Measurements from ENCODE around the gene ATF4. TPM values are rescaled to one million over a fixed set of nuclear protein-coding genes. Genes with fewer than 3 reads are reported as not detected.

The ATF4 gene
- total RNA-seq, 1 donor from 2014 or later, result 327 TPM

DNA sequence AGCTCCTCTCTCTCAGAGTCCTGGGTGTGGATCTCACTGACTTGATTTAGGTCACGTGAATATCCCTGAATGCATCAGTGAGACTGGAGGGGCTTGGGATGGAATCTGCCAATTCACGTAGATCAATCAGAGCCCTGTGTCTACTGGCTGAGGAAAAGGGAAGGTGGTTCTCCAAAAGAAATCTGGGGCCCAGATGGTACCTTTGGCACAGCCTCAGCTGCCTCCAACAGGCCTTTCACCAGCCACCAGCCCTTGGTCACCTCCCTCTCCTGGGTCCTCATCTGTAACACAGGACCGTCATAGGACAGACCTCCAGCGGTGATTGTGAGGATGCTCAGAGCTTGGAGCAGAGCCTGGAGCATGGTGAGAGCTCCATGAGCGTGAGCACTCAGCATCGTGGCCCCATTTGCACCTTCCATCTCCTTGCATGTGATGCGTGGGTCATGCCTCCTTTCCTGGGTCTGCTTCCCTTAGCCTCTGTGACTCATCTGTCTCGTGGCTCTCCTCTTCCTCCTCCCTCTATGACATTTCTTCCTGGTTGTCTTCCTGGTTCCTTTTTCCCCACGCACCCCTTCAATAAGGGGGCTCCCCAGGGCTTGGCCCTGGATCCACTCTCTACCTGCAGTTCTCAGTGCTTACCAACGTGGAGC, 25.8 kb upstream of the ATF4 start:
- Histone ChIP-seq H3K27me3 (no peaks in the 10 kb centered on the region), H3K4me3 (no peak overlapping the region), H3K36me3 (no peaks in the 10 kb centered on the region), H3K9me3 (no peaks in the 10 kb centered on the region), H3K4me1 (peaks cover 21% of the 10 kb centered on the region), H3K27ac (peak overlapping the region; percentile 21)
- intact Hi-C loops (cut with DNase I), result loop anchor here (5.0 kb wide), 1 partner anchor 38 kb away; the partner anchor contains the start of gene RPS19BP1
- peak; percentile 61 for DNase-seq
- TF ChIP-seq, protein P1, sequence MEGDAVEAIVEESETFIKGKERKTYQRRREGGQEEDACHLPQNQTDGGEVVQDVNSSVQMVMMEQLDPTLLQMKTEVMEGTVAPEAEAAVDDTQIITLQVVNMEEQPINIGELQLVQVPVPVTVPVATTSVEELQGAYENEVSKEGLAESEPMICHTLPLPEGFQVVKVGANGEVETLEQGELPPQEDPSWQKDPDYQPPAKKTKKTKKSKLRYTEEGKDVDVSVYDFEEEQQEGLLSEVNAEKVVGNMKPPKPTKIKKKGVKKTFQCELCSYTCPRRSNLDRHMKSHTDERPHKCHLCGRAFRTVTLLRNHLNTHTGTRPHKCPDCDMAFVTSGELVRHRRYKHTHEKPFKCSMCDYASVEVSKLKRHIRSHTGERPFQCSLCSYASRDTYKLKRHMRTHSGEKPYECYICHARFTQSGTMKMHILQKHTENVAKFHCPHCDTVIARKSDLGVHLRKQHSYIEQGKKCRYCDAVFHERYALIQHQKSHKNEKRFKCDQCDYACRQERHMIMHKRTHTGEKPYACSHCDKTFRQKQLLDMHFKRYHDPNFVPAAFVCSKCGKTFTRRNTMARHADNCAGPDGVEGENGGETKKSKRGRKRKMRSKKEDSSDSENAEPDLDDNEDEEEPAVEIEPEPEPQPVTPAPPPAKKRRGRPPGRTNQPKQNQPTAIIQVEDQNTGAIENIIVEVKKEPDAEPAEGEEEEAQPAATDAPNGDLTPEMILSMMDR (IDR thresholded peaks at IDR 0.05), result no peak
- peak; percentile 51 for ATAC-seq

DNA sequence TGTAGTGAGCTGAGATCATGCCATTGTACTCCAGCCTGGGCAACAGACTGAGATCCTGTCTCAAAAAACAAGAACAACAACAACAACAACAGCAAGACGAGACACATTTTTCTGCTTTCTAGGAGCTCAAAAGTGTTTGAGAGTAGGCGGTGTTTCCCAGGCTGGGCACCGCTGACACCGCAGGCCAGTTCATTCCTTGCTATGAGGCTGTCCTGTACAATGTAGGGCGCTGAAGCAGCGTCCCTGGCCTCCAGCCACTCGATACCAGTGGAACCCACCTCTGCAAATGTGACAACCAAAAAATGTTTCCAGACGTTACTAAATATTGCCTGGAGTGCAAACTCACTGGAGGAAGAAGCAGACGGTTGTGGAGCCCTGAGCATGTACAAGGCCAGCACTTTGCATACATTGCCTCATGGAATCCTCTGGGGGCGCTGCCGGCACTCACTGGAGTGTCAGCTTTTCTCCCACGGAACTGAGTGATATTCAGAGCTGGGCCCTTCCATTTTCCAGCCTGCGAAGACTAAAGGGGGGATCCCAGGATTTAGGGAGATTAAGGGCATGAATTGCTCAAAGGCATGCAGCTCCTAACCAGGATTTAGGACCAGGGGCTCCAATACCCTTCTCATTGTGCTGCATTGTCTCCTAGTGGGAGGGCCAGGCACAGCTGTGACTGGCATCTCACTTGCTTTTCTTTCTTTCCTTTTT, 24.1 kb upstream of the ATF4 start:
- Histone ChIP-seq H3K27ac (no peak overlapping the region), H3K4me3 (no peak overlapping the region), H3K27me3 (no peaks in the 10 kb centered on the region), H3K4me1 (peaks cover 25% of the 10 kb centered on the region), H3K36me3 (no peaks in the 10 kb centered on the region), H3K9me3 (no peaks in the 10 kb centered on the region)
- ATAC-seq (peak; percentile 89), DNase-seq (peak; percentile 85)
- TF ChIP-seq, protein P1 (IDR thresholded peaks at IDR 0.05), result peak; percentile 76
- intact Hi-C loops (cut with DNase I), result loop anchor here (5.0 kb wide), 1 partner anchor 36 kb away; the partner anchor contains the start of gene RPS19BP1

DNA sequence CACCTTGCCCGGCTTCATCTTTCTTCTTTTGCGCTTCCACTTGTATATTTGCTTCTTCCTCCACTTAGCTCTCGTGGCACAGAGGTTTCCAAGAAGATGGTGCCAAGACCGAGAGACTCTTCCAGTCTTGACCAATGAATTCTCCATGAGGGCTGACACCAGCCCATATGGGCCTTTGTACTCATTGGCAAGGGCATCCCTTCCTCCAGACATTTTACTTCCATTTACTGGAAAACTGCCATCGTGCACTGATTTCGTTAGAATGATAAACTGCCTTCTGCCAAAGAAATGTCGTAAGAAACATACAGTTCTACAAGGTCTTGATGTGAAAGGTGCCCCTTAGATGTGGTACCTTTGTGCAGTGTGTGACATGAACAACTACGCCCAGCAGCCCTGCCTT, 22.9 kb upstream of the ATF4 start:
- TF ChIP-seq, protein P1 (IDR thresholded peaks at IDR 0.05), result no peak
- intact Hi-C loops (cut with DNase I), result loop anchor here (5.0 kb wide), 1 partner anchor 35 kb away; the partner anchor contains the start of gene RPS19BP1
- Histone ChIP-seq H3K9me3 (no peaks in the 10 kb centered on the region), H3K27me3 (no peaks in the 10 kb centered on the region), H3K4me3 (no peak overlapping the region), H3K4me1 (peaks cover 30% of the 10 kb centered on the region), H3K27ac (no peak overlapping the region), H3K36me3 (no peaks in the 10 kb centered on the region)
- DNase-seq (no peak), ATAC-seq (no peak)

DNA sequence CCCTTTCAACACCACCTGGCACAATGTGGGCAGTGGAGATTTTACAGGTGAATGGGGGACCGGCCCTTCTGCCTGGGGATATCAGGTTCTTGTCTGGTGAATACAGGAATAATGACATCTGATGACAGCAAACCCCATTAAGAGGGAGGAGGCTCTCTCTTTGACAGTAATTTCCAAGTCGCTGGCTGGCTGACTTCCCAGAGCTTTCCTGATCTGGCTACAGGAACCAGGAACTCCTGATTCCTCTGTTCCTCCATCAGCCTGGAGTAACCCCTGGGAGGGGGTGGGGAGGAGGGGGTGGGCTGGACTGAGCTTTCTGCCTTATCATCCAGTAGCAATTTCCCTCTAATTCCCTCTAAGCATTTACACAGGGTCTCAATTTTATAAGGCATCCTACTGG, 22.0 kb upstream of the ATF4 start:
- H3K36me3 ChIP-seq, result no peaks in the 10 kb centered on the region
- no peak overlapping the region for H3K4me3 ChIP-seq
- no peaks in the 10 kb centered on the region for H3K9me3 ChIP-seq
- no peaks in the 10 kb centered on the region for H3K27me3 ChIP-seq
- H3K4me1 ChIP-seq, result peaks cover 37% of the 10 kb centered on the region
- DNase-seq (no peak), ATAC-seq (no peak)
- intact Hi-C loops (cut with DNase I), result loop anchor here (5.0 kb wide), 1 partner anchor 34 kb away; the partner anchor contains the start of gene RPS19BP1
- TF ChIP-seq, protein P1 (IDR thresholded peaks at IDR 0.05), result no peak
- no peak overlapping the region for H3K27ac ChIP-seq

DNA sequence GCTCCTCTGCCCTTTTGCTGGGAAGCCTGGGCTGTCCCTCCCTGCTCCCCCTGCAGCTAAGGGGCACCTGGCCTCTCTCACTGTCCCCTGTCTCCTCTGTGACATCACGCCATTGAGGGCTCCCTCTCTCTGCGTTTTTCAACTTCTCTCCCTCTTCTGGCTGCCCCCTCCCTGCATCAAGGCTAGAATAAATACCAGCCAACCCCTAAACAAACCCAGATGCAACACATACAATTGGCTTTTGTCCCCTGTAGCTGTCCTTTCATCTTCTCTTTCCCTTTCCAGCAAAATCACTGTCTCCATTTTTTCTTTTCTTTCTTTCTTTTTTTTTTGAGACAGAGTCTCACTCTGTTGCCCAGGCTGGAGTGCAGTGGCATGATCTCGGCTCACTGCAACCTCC, 21.6 kb upstream of the ATF4 start:
- no peak for DNase-seq
- no peak overlapping the region for H3K27ac ChIP-seq
- TF ChIP-seq, protein P1 (IDR thresholded peaks at IDR 0.05), result no peak

More for the DNA sequence above, 21.6 kb upstream of the ATF4 start:
- no peaks in the 10 kb centered on the region for H3K9me3 ChIP-seq
- no peaks in the 10 kb centered on the region for H3K27me3 ChIP-seq
- ATAC-seq, result no peak
- peaks cover 37% of the 10 kb centered on the region for H3K4me1 ChIP-seq
- intact Hi-C loops (cut with DNase I), result loop anchor here (5.0 kb wide), 1 partner anchor 33 kb away; the partner anchor contains the start of gene RPS19BP1
- H3K4me3 ChIP-seq, result no peak overlapping the region
- H3K36me3 ChIP-seq, result peaks cover under 1% of the 10 kb centered on the region

Measured in upper lobe of right lung (tissue), 1 donor.